PC-3 (cell line): ENCODE results near the gene OR7C1. TPM values are rescaled to one million over a fixed set of nuclear protein-coding genes. Genes with fewer than 3 reads are reported as not detected.
A peak's percentile ranks its signal among the peaks of the same experiment; 100 is the strongest.
"Not testable (repeated sequence)": the region's sequence is repeated elsewhere in the genome, so short reads cannot be mapped to it uniquely, and the experiment has no call there.

Experiments
- ATAC-seq: fragments of 200-7000 bp; cut with Tn5 transposase; 2 replicates; pipeline ENCODE4 v1.9.1; 2020; ENCODE audit warnings: mild to moderate bottlenecking, moderate library complexity
- BruUV-seq: library from RNA; stranded (reverse); fragments of 400-500 nt; replicated peaks from 2 replicates; lab custom pipeline; 2021; lab: Mats Ljungman, UMichigan
- CTCF ChIA-PET: fragments of 300-600 bp; sonication (Branson Sonifier 250); formaldehyde crosslinking; loops from one replicate; lab custom pipeline; 2022; ENCODE audit warnings: antibody characterized with exemption; lab: Charles Lee
- POLR2A ChIA-PET: fragments of 300-600 bp; sonication (Branson Sonifier 250); formaldehyde crosslinking; loops from one replicate; lab custom pipeline; 2022; ENCODE audit warnings: antibody characterized with exemption; ENCODE audit not compliant: unreplicated experiment; lab: Charles Lee
- DNase-seq: peaks from one replicate; pipeline ENCODE4 v3.0.0-alpha.2; 2015
- H2AFZ ChIP-seq: fragments of 300-600 bp; sonication (generic); 2 replicates; pipeline ENCODE4 v1.6.0; 2016; ENCODE audit warnings: antibody characterized with exemption, low read length
- H3F3A ChIP-seq: fragments of 300-600 bp; sonication (generic); one replicate; pipeline ENCODE4 v1.6.0; 2017; ENCODE audit warnings: antibody characterized with exemption, low read length, control low read depth, mild to moderate bottlenecking; ENCODE audit not compliant: unreplicated experiment
- H3K27ac ChIP-seq: fragments of 300-600 bp; sonication (generic); 2 replicates; pipeline ENCODE4 v1.5.1; 2016; ENCODE audit warnings: mild to moderate bottlenecking, low read length
- H3K27me3 ChIP-seq: fragments of 300-600 bp; sonication (generic); 2 replicates; pipeline ENCODE4 v1.6.1; 2016; ENCODE audit warnings: low read length, mixed read lengths
- H3K36me3 ChIP-seq: fragments of 300-600 bp; sonication (generic); 2 replicates; pipeline ENCODE4 v1.6.1; 2016; ENCODE audit warnings: low read depth, mixed run types, low read length, mixed read lengths
- H3K4me1 ChIP-seq: fragments of 300-600 bp; sonication (generic); 2 replicates; pipeline ENCODE4 v1.5.1; 2016; ENCODE audit warnings: low read length; ENCODE audit not compliant: insufficient read depth
- H3K4me2 ChIP-seq: fragments of 300-600 bp; sonication (generic); 2 replicates; pipeline ENCODE4 v1.6.0; 2016; ENCODE audit warnings: low read length
- H3K4me3 ChIP-seq: fragments of 300-600 bp; sonication (generic); 2 replicates; pipeline ENCODE4 v1.5.1; 2016; ENCODE audit warnings: mild to moderate bottlenecking, low read length, mixed read lengths
- H3K79me2 ChIP-seq: fragments of 300-600 bp; sonication (generic); 2 replicates; pipeline ENCODE4 v1.6.1; 2017; ENCODE audit warnings: low read length, mixed read lengths
- H3K9ac ChIP-seq: fragments of 300-600 bp; sonication (generic); 2 replicates; pipeline ENCODE4 v1.6.0; 2016; ENCODE audit warnings: mild to moderate bottlenecking, low read length
- H3K9me2 ChIP-seq: fragments of 300-600 bp; sonication (generic); replicated peaks from 2 replicates; pipeline ENCODE4 v1.6.1; 2016; ENCODE audit warnings: mixed run types, low read length, mixed read lengths
- H3K9me3 ChIP-seq: fragments of 300-600 bp; sonication (generic); 2 replicates; pipeline ENCODE4 v1.6.1; 2016; ENCODE audit warnings: low read length, mixed read lengths
- H4K20me1 ChIP-seq: fragments of 300-600 bp; sonication (generic); 2 replicates; pipeline ENCODE4 v1.6.1; 2016; ENCODE audit warnings: low read length, mixed read lengths
- EZH2 ChIP-seq: fragments of 300-600 bp; sonication (generic); IDR thresholded peaks from one replicate; pipeline ENCODE4 v1.6.1; 2017; ENCODE audit warnings: antibody characterized with exemption, mild to moderate bottlenecking, low read length; ENCODE audit not compliant: unreplicated experiment
- EZH2phosphoT487 ChIP-seq: fragments of 300-600 bp; sonication (generic); IDR thresholded peaks from 2 replicates; pipeline ENCODE4 v1.6.1; 2018; ENCODE audit warnings: mild to moderate bottlenecking, antibody characterized with exemption, low read length, borderline replicate concordance
- intact Hi-C: fragments of 100-400 bp; cut with micrococcal nuclease; formaldehyde crosslinking; loops from 2 replicates; pipeline ENCODE4 v1.9.0; 2023
- total RNA-seq: library from RNA; depleted of rRNA; stranded (reverse); fragments of >200 nt; gene quantifications from 2 replicates; pipeline ENCODE4 v1.2.3, GENCODE V29; 2014
- TF ChIP-seq, protein P1 (sequence below): fragments of 300-600 bp; sonication (generic); conservative IDR thresholded peaks from 2 replicates; pipeline ENCODE4 v1.5.1; 2017; ENCODE audit warnings: antibody characterized with exemption, low read depth, mild to moderate bottlenecking, low read length

Gene OR7C1
- total RNA-seq, 1 experiment from 2014 or later, result not detected

DNA sequence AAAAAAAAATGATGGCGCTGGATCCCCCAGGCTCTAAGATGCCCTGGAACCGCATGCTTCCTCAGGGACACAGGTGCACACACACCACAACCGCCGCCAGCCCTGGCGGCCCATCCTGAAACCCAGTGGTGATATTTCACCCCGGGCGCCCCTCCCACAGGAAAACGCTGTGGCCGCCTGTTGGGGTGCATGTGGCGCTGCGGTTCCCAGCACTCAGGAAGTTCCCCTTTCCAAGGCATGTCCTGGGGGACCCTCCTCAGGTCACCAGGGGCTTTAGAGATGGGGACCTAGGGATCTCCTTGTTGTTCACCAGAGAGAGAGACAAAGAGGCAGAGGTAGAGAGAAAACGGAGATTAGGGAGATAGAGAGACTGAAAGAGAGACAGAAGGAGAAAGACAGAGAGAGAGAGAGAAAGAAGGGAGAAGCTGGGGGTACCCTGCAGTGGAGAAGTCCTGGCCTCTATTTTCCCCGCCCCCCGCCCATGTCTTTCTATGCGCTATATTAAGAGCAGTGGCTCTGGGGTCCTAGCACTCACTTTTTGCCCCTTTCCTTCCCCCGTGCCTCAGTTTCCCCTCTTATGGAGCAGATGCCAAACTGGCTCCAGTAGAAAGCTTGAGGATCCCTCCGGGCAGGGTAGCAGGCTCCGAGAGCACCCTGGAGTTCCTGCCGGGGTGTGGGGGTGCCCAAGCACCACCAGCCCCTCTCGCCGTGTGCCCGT is 59.0 kb downstream of the OR7C1 start:
- H3K9me3 ChIP-seq, result no peaks in the 10 kb centered on the region
- peak overlapping the region; percentile 82 for H3K4me3 ChIP-seq
- peaks cover 8% of the 10 kb centered on the region for H3K4me1 ChIP-seq
- no peaks in the 10 kb centered on the region for H3K79me2 ChIP-seq
- BruUV-seq, result no TSS peak
- peak overlapping the region; percentile 88 for H2AFZ ChIP-seq
- H3K27ac ChIP-seq, result peak overlapping the region; percentile 43; the same call in 1 of the 2 replicates
- H3K36me3 ChIP-seq, result no peaks in the 10 kb centered on the region
- H3F3A ChIP-seq, result no peaks in the 10 kb centered on the region
- peak overlapping the region; percentile 97 for H3K4me2 ChIP-seq
- H4K20me1 ChIP-seq, result no peaks in the 10 kb centered on the region
- no peaks in the 10 kb centered on the region for H3K9me2 ChIP-seq
- no peak for DNase-seq
- peak overlapping the region; percentile 73 for H3K9ac ChIP-seq
- ChIA-PET POLR2A (interaction anchor here (0.6 kb wide), 1 partner anchor 913 kb away, joined by 13 read pairs; no protein-coding TSS in a partner anchor), CTCF (interaction anchor here (0.5 kb wide), 1 partner anchor 270 kb away, joined by 3 read pairs; no protein-coding TSS in a partner anchor)
- TF ChIP-seq EZH2phosphoT487 (no peak), EZH2 (no peak)
- TF ChIP-seq, protein P1, sequence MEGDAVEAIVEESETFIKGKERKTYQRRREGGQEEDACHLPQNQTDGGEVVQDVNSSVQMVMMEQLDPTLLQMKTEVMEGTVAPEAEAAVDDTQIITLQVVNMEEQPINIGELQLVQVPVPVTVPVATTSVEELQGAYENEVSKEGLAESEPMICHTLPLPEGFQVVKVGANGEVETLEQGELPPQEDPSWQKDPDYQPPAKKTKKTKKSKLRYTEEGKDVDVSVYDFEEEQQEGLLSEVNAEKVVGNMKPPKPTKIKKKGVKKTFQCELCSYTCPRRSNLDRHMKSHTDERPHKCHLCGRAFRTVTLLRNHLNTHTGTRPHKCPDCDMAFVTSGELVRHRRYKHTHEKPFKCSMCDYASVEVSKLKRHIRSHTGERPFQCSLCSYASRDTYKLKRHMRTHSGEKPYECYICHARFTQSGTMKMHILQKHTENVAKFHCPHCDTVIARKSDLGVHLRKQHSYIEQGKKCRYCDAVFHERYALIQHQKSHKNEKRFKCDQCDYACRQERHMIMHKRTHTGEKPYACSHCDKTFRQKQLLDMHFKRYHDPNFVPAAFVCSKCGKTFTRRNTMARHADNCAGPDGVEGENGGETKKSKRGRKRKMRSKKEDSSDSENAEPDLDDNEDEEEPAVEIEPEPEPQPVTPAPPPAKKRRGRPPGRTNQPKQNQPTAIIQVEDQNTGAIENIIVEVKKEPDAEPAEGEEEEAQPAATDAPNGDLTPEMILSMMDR, result no peak
- intact Hi-C loops, result no loop called here
- ATAC-seq, result no peak
- no peaks in the 10 kb centered on the region for H3K27me3 ChIP-seq

DNA sequence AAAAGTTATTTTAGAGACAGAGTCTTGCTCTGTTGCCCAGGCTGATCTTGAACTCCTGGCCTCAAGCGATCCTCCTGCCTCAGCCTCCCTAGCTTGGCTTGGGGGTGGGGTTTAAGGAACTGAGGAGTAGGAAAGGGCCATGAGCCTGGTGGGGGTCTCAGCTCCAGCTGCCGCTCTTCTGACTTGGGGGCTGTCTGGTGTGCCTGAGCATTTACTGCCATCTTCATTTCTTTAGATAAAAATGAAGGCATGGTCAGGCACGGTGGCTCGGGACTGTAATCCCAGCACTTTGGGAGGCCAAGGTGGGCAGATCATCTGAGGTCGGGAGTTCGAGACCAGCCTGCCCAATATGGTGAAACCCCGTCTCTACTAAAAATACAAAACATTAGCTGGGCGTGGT is 59.7 kb downstream of the OR7C1 start:
- H2AFZ ChIP-seq, H4K20me1 ChIP-seq, H3F3A ChIP-seq, H3K9me2 ChIP-seq, H3K27ac ChIP-seq, H3K36me3 ChIP-seq, POLR2A ChIA-PET, ATAC-seq, DNase-seq, H3K9ac ChIP-seq, H3K4me1 ChIP-seq, H3K27me3 ChIP-seq, intact Hi-C loops, BruUV-seq, H3K9me3 ChIP-seq, H3K79me2 ChIP-seq: not testable (repeated sequence)
- Histone ChIP-seq H3K4me3 (peak overlapping the region; percentile 82; the same call in 1 of the 2 replicates), H3K4me2 (peak overlapping the region; percentile 97; the same call in 1 of the 2 replicates)
- CTCF ChIA-PET, result interaction anchor here (0.6 kb wide), 1 partner anchor 310 kb away, joined by 3 read pairs; no protein-coding TSS in a partner anchor

DNA sequence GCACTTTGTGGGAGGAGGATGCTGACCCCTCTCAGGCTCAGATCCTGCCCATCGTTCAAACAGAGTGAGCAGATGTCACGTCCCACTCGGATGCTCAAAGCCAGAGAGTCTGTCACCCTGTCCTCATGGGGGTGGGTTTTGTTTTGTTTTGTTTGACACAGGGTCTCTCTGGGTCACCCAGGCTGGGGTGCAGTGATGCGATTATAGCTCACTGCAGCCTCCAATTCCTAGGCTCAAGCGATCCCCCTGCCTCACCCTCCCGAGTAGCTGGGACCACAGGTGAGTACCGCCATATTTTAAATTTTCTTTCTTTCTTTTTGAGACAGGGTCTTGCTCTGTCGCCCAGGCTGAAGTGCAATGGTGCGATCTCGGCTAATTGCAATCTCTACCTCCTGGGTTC is 60.6 kb downstream of the OR7C1 start:
- no peak overlapping the region for H3K9ac ChIP-seq
- POLR2A ChIA-PET, result no interaction called here
- no peaks in the 10 kb centered on the region for H3K9me3 ChIP-seq
- intact Hi-C loops, result no loop called here
- H3K36me3 ChIP-seq, result no peaks in the 10 kb centered on the region
- no peak for TF ChIP-seq EZH2
- TF ChIP-seq, protein P1, result no peak
- no peak for TF ChIP-seq EZH2phosphoT487
- H3K79me2 ChIP-seq, result no peaks in the 10 kb centered on the region
- H3K9me2 ChIP-seq, result no peaks in the 10 kb centered on the region
- no peak overlapping the region for H3K4me3 ChIP-seq
- H4K20me1 ChIP-seq, result no peaks in the 10 kb centered on the region
- CTCF ChIA-PET, result no interaction called here
- no peak overlapping the region for H3K4me2 ChIP-seq
- no peak overlapping the region for H2AFZ ChIP-seq
- ATAC-seq, result no peak
- H3F3A ChIP-seq, result no peaks in the 10 kb centered on the region
- H3K27ac ChIP-seq, result no peak overlapping the region
- H3K27me3 ChIP-seq, result no peaks in the 10 kb centered on the region
- DNase-seq, result no peak
- H3K4me1 ChIP-seq, result peaks cover 8% of the 10 kb centered on the region
- BruUV-seq, result no TSS peak

DNA sequence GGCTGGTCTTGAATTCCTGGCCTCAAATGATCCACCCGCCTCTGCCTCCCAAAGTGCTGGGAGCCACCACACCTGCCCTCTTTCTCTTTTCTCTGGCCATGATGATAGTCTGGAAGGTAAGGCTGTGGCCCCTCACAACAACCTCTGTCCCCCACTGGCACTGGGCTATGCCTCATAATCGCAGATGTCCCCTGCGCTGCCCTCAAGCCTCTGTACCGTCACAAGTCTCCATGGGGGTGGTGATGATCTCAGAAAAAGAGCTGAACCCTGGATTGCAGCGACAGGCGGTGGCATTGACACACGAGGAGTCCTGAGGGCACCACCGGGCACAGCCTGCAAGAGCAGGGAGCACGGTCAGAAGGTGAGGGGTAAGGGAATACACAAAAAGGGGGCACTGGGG is 61.3 kb downstream of the OR7C1 start:
- POLR2A ChIA-PET, H3K9ac ChIP-seq, H3K4me3 ChIP-seq, H3K4me1 ChIP-seq, H3K27me3 ChIP-seq, H3K4me2 ChIP-seq, H3K36me3 ChIP-seq, BruUV-seq, H3K79me2 ChIP-seq, intact Hi-C loops, H3K9me3 ChIP-seq, CTCF ChIA-PET, H2AFZ ChIP-seq, H3F3A ChIP-seq, H3K27ac ChIP-seq, DNase-seq, H4K20me1 ChIP-seq, H3K9me2 ChIP-seq, ATAC-seq: not testable (repeated sequence)
